Astrocyte (in vitro differentiated cells and primary cell): Measurements from ENCODE around the gene MFSD11. TPM values are rescaled to one million over a fixed set of nuclear protein-coding genes. Genes with fewer than 3 reads are reported as not detected.
"Not testable (repeated sequence)": the region's sequence is repeated elsewhere in the genome, so short reads cannot be mapped to it uniquely, and the experiment has no call there.

Source experiments
- DNase-seq: peaks from one replicate; pipeline ENCODE4 v3.0.0-alpha.2; 2010; ENCODE audit warnings: low read depth
- FAIRE-seq: peaks from 2 replicates; lab custom pipeline; 2011; peaks lifted over from hg19 to GRCh38; lab: Jason Lieb, UNC
- H2AFZ ChIP-seq: 2 replicates; pipeline ENCODE4 v1.6.0; 2012; ENCODE audit warnings: low read depth, low read length, inconsistent platforms
- H3K27ac ChIP-seq: 2 replicates; pipeline ENCODE4 v1.5.1; 2011; ENCODE audit warnings: low read depth, low read length, inconsistent platforms
- H3K27me3 ChIP-seq: 2 replicates; pipeline ENCODE4 v1.6.0; 2011; ENCODE audit warnings: low read length, inconsistent platforms; ENCODE audit not compliant: insufficient read depth
- H3K36me3 ChIP-seq: 2 replicates; pipeline ENCODE4 v1.5.1; 2011; ENCODE audit warnings: low read length, inconsistent platforms; ENCODE audit not compliant: insufficient read depth
- H3K4me1 ChIP-seq: 2 replicates; pipeline ENCODE4 v1.5.1; 2011; ENCODE audit warnings: low read length, inconsistent platforms; ENCODE audit not compliant: insufficient read depth
- H3K4me2 ChIP-seq: 2 replicates; pipeline ENCODE4 v1.6.0; 2012; ENCODE audit warnings: low read length, inconsistent platforms
- H3K4me3 ChIP-seq: 2 replicates; pipeline ENCODE4 v1.5.1; 2011; ENCODE audit warnings: low read depth, mild to moderate bottlenecking, low read length, inconsistent platforms; ENCODE audit not compliant: insufficient read depth
- H3K79me2 ChIP-seq: 2 replicates; pipeline ENCODE4 v1.6.0; 2012; ENCODE audit warnings: mild to moderate bottlenecking, low read length, inconsistent platforms; ENCODE audit not compliant: insufficient read depth
- H3K9ac ChIP-seq: 2 replicates; pipeline ENCODE4 v1.6.0; 2012; ENCODE audit warnings: mild to moderate bottlenecking, low read length, inconsistent platforms
- H3K9me3 ChIP-seq: 2 replicates; pipeline ENCODE4 v1.5.1; 2012; ENCODE audit warnings: low read depth, mild to moderate bottlenecking, low read length, inconsistent platforms; ENCODE audit not compliant: insufficient read depth
- H4K20me1 ChIP-seq: 2 replicates; pipeline ENCODE4 v1.6.0; 2012; ENCODE audit warnings: low read length, inconsistent platforms; ENCODE audit not compliant: insufficient read depth
- H3K27ac Mint-ChIP-seq: one replicate; pipeline ENCODE4 v1.8.0; 2021; ENCODE audit warnings: mild to moderate bottlenecking, mixed read lengths; ENCODE audit not compliant: unreplicated experiment
- H3K27me3 Mint-ChIP-seq: one replicate; pipeline ENCODE4 v1.8.0; 2021; ENCODE audit warnings: low read depth, mixed read lengths; ENCODE audit not compliant: unreplicated experiment
- H3K36me3 Mint-ChIP-seq: one replicate; pipeline ENCODE4 v1.8.0; 2021; ENCODE audit warnings: low read depth, mixed read lengths; ENCODE audit not compliant: unreplicated experiment
- H3K4me1 Mint-ChIP-seq: one replicate; pipeline ENCODE4 v1.8.0; 2021; ENCODE audit warnings: low read depth, mixed read lengths; ENCODE audit not compliant: unreplicated experiment
- H3K4me3 Mint-ChIP-seq: one replicate; pipeline ENCODE4 v1.8.0; 2021; ENCODE audit warnings: mild to moderate bottlenecking, moderate library complexity, mixed read lengths; ENCODE audit not compliant: unreplicated experiment
- H3K9me3 Mint-ChIP-seq: one replicate; pipeline ENCODE4 v1.8.0; 2021; ENCODE audit warnings: mild to moderate bottlenecking, mixed read lengths; ENCODE audit not compliant: unreplicated experiment
- EZH2 ChIP-seq: IDR thresholded peaks from 2 replicates; pipeline ENCODE4 v1.6.1; 2012; ENCODE audit warnings: mild to moderate bottlenecking, low read length, inconsistent platforms; ENCODE audit not compliant: insufficient read depth
- total RNA-seq: library from RNA; stranded (reverse); gene quantifications from 2 replicates; pipeline ENCODE4 v1.2.1, GENCODE V29; 2021
- TF ChIP-seq, protein P1 (sequence below): IDR thresholded peaks from 2 replicates; pipeline ENCODE4 v1.5.1; 2011; ENCODE audit warnings: low read depth, mild to moderate bottlenecking, inconsistent platforms, low read length, moderate library complexity; ENCODE audit not compliant: insufficient read depth

The MFSD11 gene
- total RNA-seq, 1 donor from 2014 or later: 20.9 TPM

GRCh38 chr17:76737082-76737675 lies 740 bp upstream of the MFSD11 start, which contains the start of gene SRSF2:
SRSF2 (minus strand) TSS chr17:76737331; CDS start chr17:76737160, 171 bp downstream.
- FAIRE-seq: no peak
- DNase-seq: peak; percentile 95
- H3K9ac ChIP-seq: peak within 1 kb of the TSS; percentile 98
- peaks cover 35% of the 10 kb centered on the region for H3K4me1 ChIP-seq
- H3K9me3 Mint-ChIP-seq: no peaks in the 10 kb centered on the region
- no peak for TF ChIP-seq EZH2
- TF ChIP-seq, protein P1, sequence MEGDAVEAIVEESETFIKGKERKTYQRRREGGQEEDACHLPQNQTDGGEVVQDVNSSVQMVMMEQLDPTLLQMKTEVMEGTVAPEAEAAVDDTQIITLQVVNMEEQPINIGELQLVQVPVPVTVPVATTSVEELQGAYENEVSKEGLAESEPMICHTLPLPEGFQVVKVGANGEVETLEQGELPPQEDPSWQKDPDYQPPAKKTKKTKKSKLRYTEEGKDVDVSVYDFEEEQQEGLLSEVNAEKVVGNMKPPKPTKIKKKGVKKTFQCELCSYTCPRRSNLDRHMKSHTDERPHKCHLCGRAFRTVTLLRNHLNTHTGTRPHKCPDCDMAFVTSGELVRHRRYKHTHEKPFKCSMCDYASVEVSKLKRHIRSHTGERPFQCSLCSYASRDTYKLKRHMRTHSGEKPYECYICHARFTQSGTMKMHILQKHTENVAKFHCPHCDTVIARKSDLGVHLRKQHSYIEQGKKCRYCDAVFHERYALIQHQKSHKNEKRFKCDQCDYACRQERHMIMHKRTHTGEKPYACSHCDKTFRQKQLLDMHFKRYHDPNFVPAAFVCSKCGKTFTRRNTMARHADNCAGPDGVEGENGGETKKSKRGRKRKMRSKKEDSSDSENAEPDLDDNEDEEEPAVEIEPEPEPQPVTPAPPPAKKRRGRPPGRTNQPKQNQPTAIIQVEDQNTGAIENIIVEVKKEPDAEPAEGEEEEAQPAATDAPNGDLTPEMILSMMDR: no peak
- H3K36me3 ChIP-seq: peaks cover 38% of the 10 kb centered on the region
- H3K4me3 Mint-ChIP-seq: peak within 1 kb of the TSS; percentile 99
- peak within 1 kb of the TSS; percentile 92 for H3K4me3 ChIP-seq
- no peaks in the 10 kb centered on the region for H3K27me3 Mint-ChIP-seq
- no peaks in the 10 kb centered on the region for H3K9me3 ChIP-seq
- peaks cover 18% of the 10 kb centered on the region for H3K4me1 Mint-ChIP-seq
- no peaks in the 10 kb centered on the region for H3K27me3 ChIP-seq
- peaks cover 70% of the 10 kb centered on the region for H3K79me2 ChIP-seq
- peak within 1 kb of the TSS; percentile 98 for H3K27ac Mint-ChIP-seq
- H3K27ac ChIP-seq: peak within 1 kb of the TSS; percentile 98
- peaks cover 41% of the 10 kb centered on the region for H4K20me1 ChIP-seq
- peak within 1 kb of the TSS; percentile 92 for H2AFZ ChIP-seq
- H3K36me3 Mint-ChIP-seq: peaks cover 15% of the 10 kb centered on the region
- peak within 1 kb of the TSS; percentile 90 for H3K4me2 ChIP-seq

GRCh38 chr17:76738468-76738850 lies 540 bp downstream of the MFSD11 start:
- H3K79me2 ChIP-seq: peaks cover 58% of the 10 kb centered on the region
- TF ChIP-seq, protein P1: no peak
- H3K4me1 Mint-ChIP-seq: peaks cover 14% of the 10 kb centered on the region

DNA sequence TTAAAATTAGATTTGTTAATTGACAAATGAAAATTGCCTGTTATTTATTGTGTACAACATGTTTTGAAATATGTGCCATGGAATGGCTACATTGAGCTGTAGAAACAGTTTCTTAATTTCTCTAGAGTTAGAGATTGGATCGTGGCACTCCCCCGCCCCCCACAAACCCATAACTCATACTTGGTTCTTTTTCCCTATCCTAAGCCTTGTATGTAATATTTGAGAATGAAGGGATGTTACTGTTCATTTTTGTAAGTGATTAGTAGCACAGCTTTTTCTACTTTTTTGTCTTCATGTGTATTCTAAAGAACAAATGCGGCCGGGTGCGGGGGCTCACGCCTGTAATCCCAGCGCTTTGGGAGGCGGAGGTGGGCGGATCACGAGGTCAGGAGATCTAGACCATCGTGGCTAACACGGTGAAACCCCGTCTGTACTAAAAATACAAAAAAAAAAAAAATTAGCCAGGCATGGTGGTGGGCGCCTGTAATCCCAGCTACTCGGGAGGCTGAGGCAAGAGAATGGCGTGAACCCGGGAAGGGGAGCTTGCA lies 1.7 kb downstream of the MFSD11 start:
- peaks cover 16% of the 10 kb centered on the region for H3K36me3 Mint-ChIP-seq
- H4K20me1 ChIP-seq: peaks cover 17% of the 10 kb centered on the region
- not testable (repeated sequence) for H3K4me3 Mint-ChIP-seq, H3K9me3 ChIP-seq, H3K4me1 Mint-ChIP-seq, H2AFZ ChIP-seq, H3K27me3 ChIP-seq, H3K27me3 Mint-ChIP-seq, H3K27ac Mint-ChIP-seq, H3K9ac ChIP-seq, H3K9me3 Mint-ChIP-seq, DNase-seq, H3K27ac ChIP-seq, FAIRE-seq, H3K4me3 ChIP-seq
- peak overlapping the region; percentile 90 for H3K4me2 ChIP-seq
- H3K36me3 ChIP-seq: peaks cover 21% of the 10 kb centered on the region
- peaks cover 47% of the 10 kb centered on the region for H3K79me2 ChIP-seq
- peaks cover 13% of the 10 kb centered on the region for H3K4me1 ChIP-seq

More at GRCh38 chr17:76738468-76738850, 540 bp downstream of the MFSD11 start:
- FAIRE-seq: no peak
- peaks cover 24% of the 10 kb centered on the region for H3K4me1 ChIP-seq
- peaks cover 28% of the 10 kb centered on the region for H4K20me1 ChIP-seq
- H3K9me3 ChIP-seq: no peaks in the 10 kb centered on the region
- peak overlapping the region; percentile 93 for H3K4me3 Mint-ChIP-seq
- peak overlapping the region; percentile 43 for H3K27ac Mint-ChIP-seq
- H3K36me3 ChIP-seq: peaks cover 26% of the 10 kb centered on the region
- peak overlapping the region; percentile 78 for H3K4me3 ChIP-seq
- H3K27me3 ChIP-seq: no peaks in the 10 kb centered on the region
- H3K36me3 Mint-ChIP-seq: peaks cover 12% of the 10 kb centered on the region
- no peak for DNase-seq
- H3K27ac ChIP-seq: peak overlapping the region; percentile 98
- peak overlapping the region; percentile 38 for H2AFZ ChIP-seq
- H3K4me2 ChIP-seq: peak overlapping the region; percentile 90
- peak overlapping the region; percentile 94 for H3K9ac ChIP-seq
- H3K27me3 Mint-ChIP-seq: no peaks in the 10 kb centered on the region
- H3K9me3 Mint-ChIP-seq: no peaks in the 10 kb centered on the region
